Endothelial cell of umbilical vein (primary cell): Measurements from ENCODE around the gene KCNJ12.

Experiments used
- EZH2 ChIP-seq: IDR thresholded peaks from 2 replicates; pipeline ENCODE4 v1.6.1; 2012; ENCODE audit warnings: borderline replicate concordance, low read depth, mild to moderate bottlenecking, moderate library complexity, low read length, inconsistent platforms; ENCODE audit not compliant: severe bottlenecking
- TF ChIP-seq, protein P1 (sequence below), 2 donors: IDR thresholded peaks; 1 replicate in 1 of 2; 2 replicates in 1 of 2; pipeline ENCODE4 v1.5.1; 2011; ENCODE audit warnings: low read length in 2 of 2, mild to moderate bottlenecking in 2 of 2, moderate library complexity in 2 of 2, control low read depth in 1 of 2, inconsistent platforms in 1 of 2, low read depth in 1 of 2; ENCODE audit not compliant: insufficient read depth in 1 of 2; ENCODE audit errors: extremely low read depth in 1 of 2

DNA sequence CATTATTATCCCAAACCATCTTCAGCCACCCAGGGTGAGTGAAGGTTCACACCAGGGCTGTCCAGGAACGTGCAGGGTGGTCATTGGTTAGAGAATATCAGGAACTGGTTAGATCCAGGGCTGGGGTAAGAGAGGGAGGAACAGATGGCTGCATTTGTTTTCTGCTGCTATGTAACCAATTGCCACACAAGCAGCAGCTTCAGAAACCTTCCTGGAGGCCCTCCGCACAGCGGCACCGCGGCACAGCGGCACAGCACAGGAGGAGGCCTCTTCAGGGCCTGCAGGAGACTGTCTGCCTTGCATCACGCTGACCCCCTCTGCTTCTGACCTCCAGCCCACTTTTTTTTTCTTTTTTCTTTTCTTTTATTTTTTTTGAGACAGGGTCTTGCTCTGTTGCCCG lies 86.1 kb downstream of the KCNJ12 start:
- TF ChIP-seq, protein P1, sequence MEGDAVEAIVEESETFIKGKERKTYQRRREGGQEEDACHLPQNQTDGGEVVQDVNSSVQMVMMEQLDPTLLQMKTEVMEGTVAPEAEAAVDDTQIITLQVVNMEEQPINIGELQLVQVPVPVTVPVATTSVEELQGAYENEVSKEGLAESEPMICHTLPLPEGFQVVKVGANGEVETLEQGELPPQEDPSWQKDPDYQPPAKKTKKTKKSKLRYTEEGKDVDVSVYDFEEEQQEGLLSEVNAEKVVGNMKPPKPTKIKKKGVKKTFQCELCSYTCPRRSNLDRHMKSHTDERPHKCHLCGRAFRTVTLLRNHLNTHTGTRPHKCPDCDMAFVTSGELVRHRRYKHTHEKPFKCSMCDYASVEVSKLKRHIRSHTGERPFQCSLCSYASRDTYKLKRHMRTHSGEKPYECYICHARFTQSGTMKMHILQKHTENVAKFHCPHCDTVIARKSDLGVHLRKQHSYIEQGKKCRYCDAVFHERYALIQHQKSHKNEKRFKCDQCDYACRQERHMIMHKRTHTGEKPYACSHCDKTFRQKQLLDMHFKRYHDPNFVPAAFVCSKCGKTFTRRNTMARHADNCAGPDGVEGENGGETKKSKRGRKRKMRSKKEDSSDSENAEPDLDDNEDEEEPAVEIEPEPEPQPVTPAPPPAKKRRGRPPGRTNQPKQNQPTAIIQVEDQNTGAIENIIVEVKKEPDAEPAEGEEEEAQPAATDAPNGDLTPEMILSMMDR (IDR thresholded peaks at IDR 0.05; ENCODE audit: extremely low read depth in 1 of 2, insufficient read depth in 1 of 2, low read depth in 1 of 2, low read length in 2 of 2): no peak
- no peak for TF ChIP-seq EZH2
